Endothelial cell of umbilical vein (primary cell): ENCODE data around the gene ZNF775.

Source experiments
- EZH2 ChIP-seq: IDR thresholded peaks from 2 replicates; pipeline ENCODE4 v1.6.1; 2012; ENCODE audit warnings: borderline replicate concordance, low read depth, mild to moderate bottlenecking, moderate library complexity, low read length, inconsistent platforms; ENCODE audit not compliant: severe bottlenecking
- MYC ChIP-seq: IDR thresholded peaks from one replicate; pipeline ENCODE4 v1.6.1; 2011; ENCODE audit warnings: mild to moderate bottlenecking, low read depth, low read length
- POLR2A ChIP-seq: IDR thresholded peaks from 2 replicates; pipeline ENCODE4 v1.6.1; 2012; ENCODE audit warnings: low read depth, mild to moderate bottlenecking, control low read depth, low read length
- TF ChIP-seq, protein P1 (sequence below), 2 donors: IDR thresholded peaks; 1 replicate in 1 of 2; 2 replicates in 1 of 2; pipeline ENCODE4 v1.5.1; 2011; ENCODE audit warnings: low read length in 2 of 2, mild to moderate bottlenecking in 2 of 2, moderate library complexity in 2 of 2, control low read depth in 1 of 2, inconsistent platforms in 1 of 2, low read depth in 1 of 2; ENCODE audit not compliant: insufficient read depth in 1 of 2; ENCODE audit errors: extremely low read depth in 1 of 2

GRCh38 chr7:150413640-150414081 is 34.5 kb downstream of the ZNF775 start:
- no peak for TF ChIP-seq EZH2
- TF ChIP-seq, protein P1, sequence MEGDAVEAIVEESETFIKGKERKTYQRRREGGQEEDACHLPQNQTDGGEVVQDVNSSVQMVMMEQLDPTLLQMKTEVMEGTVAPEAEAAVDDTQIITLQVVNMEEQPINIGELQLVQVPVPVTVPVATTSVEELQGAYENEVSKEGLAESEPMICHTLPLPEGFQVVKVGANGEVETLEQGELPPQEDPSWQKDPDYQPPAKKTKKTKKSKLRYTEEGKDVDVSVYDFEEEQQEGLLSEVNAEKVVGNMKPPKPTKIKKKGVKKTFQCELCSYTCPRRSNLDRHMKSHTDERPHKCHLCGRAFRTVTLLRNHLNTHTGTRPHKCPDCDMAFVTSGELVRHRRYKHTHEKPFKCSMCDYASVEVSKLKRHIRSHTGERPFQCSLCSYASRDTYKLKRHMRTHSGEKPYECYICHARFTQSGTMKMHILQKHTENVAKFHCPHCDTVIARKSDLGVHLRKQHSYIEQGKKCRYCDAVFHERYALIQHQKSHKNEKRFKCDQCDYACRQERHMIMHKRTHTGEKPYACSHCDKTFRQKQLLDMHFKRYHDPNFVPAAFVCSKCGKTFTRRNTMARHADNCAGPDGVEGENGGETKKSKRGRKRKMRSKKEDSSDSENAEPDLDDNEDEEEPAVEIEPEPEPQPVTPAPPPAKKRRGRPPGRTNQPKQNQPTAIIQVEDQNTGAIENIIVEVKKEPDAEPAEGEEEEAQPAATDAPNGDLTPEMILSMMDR (IDR thresholded peaks at IDR 0.05; ENCODE audit: extremely low read depth in 1 of 2, insufficient read depth in 1 of 2, low read depth in 1 of 2, low read length in 2 of 2), result no peak
- TF ChIP-seq POLR2A, result no peak
- TF ChIP-seq MYC, result no peak
